Epithelial cell of esophagus (primary cell): ENCODE results near the gene MRPL37.
A peak's percentile ranks its signal among the peaks of the same experiment; 100 is the strongest.
"Not testable (repeated sequence)": the region's sequence is repeated elsewhere in the genome, so short reads cannot be mapped to it uniquely, and the experiment has no call there.

ENCODE experiments used
- DNase-seq: peaks from one replicate; pipeline ENCODE4 v3.0.0; 2010; ENCODE audit warnings: low read depth
- H3K4me3 ChIP-seq: 2 replicates; pipeline ENCODE4 v1.5.1; 2011; ENCODE audit warnings: mild to moderate bottlenecking, low read length, control low read depth
- CTCF ChIP-seq: IDR thresholded peaks from 2 replicates; pipeline ENCODE4 v1.5.1; 2011; ENCODE audit warnings: low read depth, mild to moderate bottlenecking, low read length, control low read depth, inconsistent platforms; ENCODE audit not compliant: insufficient read depth; ENCODE audit errors: missing control alignments

The MRPL37 gene

GRCh38 chr1:54165146-54165545 lies 34.8 kb upstream of the MRPL37 start:
- TF ChIP-seq CTCF = no peak
- H3K4me3 ChIP-seq = no peak overlapping the region
- no peak for DNase-seq

GRCh38 chr1:54166357-54166756 lies 33.6 kb upstream of the MRPL37 start:
- not testable (repeated sequence) for DNase-seq, H3K4me3 ChIP-seq

GRCh38 chr1:54167422-54168139 lies 32.4 kb upstream of the MRPL37 start:
- DNase-seq = peak; percentile 98
- H3K4me3 ChIP-seq = no peak overlapping the region
- no peak for TF ChIP-seq CTCF

- TF ChIP-seq CTCF = no peak
- H3K4me3 ChIP-seq = no peak overlapping the region
- DNase-seq = peak; percentile 53
These were observed 31.6 kb upstream of the MRPL37 start for GRCh38 chr1:54168206-54168965.

- no peak for TF ChIP-seq CTCF
- no peak overlapping the region for H3K4me3 ChIP-seq
- no peak for DNase-seq
These were observed 30.9 kb upstream of the MRPL37 start for GRCh38 chr1:54169068-54169467.

- no peak for DNase-seq
- TF ChIP-seq CTCF = no peak
- H3K4me3 ChIP-seq = no peak overlapping the region
These were observed 29.0 kb upstream of the MRPL37 start for GRCh38 chr1:54171016-54171415.

GRCh38 chr1:54171606-54172005 lies 28.4 kb upstream of the MRPL37 start:
- TF ChIP-seq CTCF = no peak
- DNase-seq = no peak
- no peak overlapping the region for H3K4me3 ChIP-seq
